Epithelial cell of proximal tubule (primary cell): Measurements from ENCODE around the gene CLC. TPM values are rescaled to one million over a fixed set of nuclear protein-coding genes. Genes with fewer than 3 reads are reported as not detected.

Experiments used
- DNase-seq: peaks from one replicate; pipeline ENCODE4 v3.0.0-alpha.2; 2011; ENCODE audit warnings: low read depth
- H3K4me3 ChIP-seq: 2 replicates; pipeline ENCODE4 v1.5.1; 2011; ENCODE audit warnings: low read depth, mild to moderate bottlenecking, low read length
- CTCF ChIP-seq: conservative IDR thresholded peaks from 2 replicates; pipeline ENCODE4 v1.5.1; 2012; ENCODE audit warnings: low read depth, mild to moderate bottlenecking, low read length
- total RNA-seq: library from RNA; depleted of rRNA; stranded (reverse); fragments of >200 nt; gene quantifications from 2 replicates; pipeline ENCODE4 v1.2.3, GENCODE V29; 2015

CLC gene
- total RNA-seq, 1 donor from 2014 or later = not detected

- DNase-seq = no peak
- H3K4me3 ChIP-seq = no peak overlapping the region
- no peak for TF ChIP-seq CTCF
These were observed 56.4 kb downstream of the CLC start for GRCh38 chr19:39681416-39681815.

Other genes with a start within 250 kb of the CLC start
- 2.9 and 4.1 TPM in 2 replicates for gene DLL3, start 239.1 kb downstream of the CLC start, total RNA-seq
- gene SELENOV, start 222.9 kb downstream of the CLC start, total RNA-seq = 0.17 TPM in 1 of 2 replicates, not detected in the other
- 1.8 and 2.0 TPM in 2 replicates for gene EID2B, start 205.2 kb downstream of the CLC start, total RNA-seq
- 12.3 and 20.8 TPM in 2 replicates for gene EID2, start 197.9 kb downstream of the CLC start, total RNA-seq
- gene LGALS13, start 135.5 kb downstream of the CLC start, total RNA-seq = not detected in 2 replicates
- not detected in 2 replicates for gene LGALS16, start 82.1 kb downstream of the CLC start, total RNA-seq
- not detected in 2 replicates for gene LGALS14, start 33.5 kb downstream of the CLC start, total RNA-seq
- not detected in 2 replicates for gene LEUTX, start 40.8 kb upstream of the CLC start, total RNA-seq
- gene DYRK1B, start 96.1 kb upstream of the CLC start, total RNA-seq = 5.7 and 15.5 TPM in 2 replicates
- gene FBL, start 108.3 kb upstream of the CLC start, total RNA-seq = 187 and 237 TPM in 2 replicates
- 0.07 and 0.17 TPM in 2 replicates for gene FCGBP, start 196.6 kb upstream of the CLC start, total RNA-seq
- gene PSMC4, start 233.1 kb upstream of the CLC start, total RNA-seq = 126 and 199 TPM in 2 replicates